ENCODE measurements around the gene DUSP2.

The DUSP2 gene

DNA sequence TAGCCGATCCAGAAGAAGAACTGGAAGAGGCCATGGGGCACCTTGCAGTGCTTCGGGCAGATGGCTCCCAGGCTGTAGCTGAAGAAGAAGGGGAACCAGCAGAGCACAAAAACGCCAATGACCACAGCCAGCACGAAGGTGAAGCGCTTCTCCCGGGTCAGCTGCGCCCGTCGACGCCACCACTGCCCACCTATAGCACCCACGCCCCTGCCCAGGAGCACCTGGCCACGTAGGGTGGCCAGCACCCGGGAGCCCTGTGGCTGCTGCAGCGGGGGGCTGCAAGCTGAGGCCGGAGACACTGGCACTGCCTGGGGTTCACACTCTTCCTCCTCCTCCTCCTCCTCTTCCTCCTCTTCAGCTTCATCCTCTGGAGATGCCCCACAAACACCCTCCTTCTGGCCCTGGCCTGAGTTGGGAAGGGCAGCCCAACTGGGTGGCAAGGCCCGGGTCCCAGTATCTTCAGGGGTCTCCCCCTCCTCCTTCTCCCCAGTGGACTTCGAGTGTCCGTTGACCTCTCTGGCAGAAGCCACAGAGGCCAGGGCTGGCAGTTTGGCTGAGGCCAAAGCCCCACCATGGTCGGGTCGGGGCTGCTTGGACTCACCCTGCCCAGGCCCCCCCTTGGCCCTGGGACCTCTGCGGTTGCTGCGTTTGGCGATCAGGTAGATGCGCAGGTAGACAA is 30.2 kb downstream of the DUSP2 start:
- no peak for DNase-seq (ENCODE audit: low read depth in 2 of 2)

DNA sequence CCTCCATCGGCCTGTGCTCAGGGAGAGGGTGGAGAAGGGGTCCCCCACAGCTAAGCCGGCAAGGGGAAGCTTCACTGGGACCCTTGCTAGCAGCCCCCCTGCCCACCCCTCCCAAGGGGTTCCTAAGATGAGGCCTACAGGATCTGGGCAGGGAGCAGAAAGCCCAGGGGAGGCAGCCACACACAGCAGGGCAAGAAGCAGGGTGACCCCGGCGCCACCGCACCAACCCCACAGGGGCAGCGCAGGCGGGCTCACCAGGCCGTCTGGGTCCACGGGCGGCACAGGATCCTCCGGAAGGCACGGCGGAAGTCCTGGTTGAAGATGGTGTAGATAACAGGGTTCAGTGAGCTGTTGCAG is 30.7 kb downstream of the DUSP2 start:
- no peak for DNase-seq (ENCODE audit: low read depth in 2 of 2)

DNA sequence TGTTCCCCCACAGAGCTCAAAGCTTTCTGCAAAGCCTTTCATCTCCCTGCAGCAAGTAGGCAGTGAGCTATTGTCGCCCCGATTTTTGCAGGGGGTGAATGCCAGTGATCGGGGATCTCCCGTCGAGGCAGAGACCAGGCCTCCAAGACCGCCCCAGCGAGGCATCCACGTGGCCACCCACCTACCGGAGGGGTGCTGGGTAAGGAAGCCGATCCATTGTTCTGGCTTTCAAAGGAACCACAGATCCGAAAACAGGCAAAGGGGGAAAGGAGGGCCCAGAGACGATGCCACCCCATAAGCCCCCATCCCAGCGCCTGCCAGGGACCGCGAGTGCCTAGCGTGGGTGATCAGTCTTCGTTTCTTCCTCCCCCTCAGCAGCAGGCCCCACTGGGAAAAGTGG is 31.3 kb downstream of the DUSP2 start:
- DNase-seq (ENCODE audit: low read depth in 2 of 2): no peak

DNA sequence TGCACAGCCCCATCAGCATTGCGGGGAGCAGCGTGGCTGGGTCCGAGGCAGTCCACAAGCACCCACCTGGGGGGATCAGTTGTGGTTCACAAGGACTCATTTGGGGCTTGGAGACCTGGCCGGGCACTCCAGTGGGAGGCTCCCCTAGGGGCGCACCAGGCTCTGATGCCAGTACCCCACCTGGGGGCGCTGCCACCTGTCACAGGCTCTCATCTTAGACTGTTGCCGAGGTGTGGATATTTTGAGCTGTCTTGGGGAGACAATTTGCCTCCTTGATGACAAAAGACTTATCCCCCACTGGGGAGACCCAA is 31.9 kb downstream of the DUSP2 start:
- no peak for DNase-seq (ENCODE audit: low read depth in 2 of 2)

DNA sequence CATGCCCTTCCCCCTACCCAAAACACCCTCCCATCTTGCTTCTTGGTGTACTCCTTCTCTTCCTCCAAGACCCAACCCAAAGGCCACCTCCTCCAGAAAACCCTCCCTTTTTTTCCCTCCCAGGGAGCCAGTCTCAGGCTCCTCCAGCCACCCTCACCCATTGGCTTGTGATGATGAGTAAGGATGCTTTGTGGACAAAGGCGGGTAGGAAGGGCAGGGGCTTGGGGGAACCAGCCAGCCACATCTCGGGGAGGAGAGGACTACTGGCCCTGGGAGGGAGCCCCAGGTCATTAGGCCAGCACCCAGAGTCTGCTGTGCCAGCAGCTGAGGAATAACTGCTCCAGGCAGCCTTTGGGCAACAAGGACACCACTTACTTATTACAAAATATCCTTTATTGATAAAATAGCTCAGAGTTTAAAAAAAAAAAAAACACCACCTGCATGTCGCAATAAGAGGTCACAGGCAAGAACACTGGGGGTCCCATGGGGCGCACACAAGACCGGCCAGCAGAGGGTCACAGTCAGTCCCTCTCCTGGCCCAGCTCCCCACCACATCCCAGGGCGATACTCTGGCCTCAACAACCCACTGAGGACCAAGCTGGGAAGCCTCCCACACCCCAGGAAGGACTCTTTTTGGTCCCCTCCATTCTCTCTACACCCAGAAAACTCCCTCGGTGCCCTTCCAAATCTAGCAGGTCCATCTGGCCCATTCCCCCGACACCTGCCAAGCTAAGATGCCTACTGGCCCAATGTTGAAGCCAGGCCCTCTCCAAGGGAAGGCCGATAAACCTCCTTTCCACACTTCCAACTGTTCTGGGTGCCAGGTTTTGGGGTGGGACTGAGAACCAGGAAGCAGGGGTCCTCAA is 32.5 kb downstream of the DUSP2 start:
- no peak for DNase-seq (ENCODE audit: low read depth in 2 of 2)

DNA sequence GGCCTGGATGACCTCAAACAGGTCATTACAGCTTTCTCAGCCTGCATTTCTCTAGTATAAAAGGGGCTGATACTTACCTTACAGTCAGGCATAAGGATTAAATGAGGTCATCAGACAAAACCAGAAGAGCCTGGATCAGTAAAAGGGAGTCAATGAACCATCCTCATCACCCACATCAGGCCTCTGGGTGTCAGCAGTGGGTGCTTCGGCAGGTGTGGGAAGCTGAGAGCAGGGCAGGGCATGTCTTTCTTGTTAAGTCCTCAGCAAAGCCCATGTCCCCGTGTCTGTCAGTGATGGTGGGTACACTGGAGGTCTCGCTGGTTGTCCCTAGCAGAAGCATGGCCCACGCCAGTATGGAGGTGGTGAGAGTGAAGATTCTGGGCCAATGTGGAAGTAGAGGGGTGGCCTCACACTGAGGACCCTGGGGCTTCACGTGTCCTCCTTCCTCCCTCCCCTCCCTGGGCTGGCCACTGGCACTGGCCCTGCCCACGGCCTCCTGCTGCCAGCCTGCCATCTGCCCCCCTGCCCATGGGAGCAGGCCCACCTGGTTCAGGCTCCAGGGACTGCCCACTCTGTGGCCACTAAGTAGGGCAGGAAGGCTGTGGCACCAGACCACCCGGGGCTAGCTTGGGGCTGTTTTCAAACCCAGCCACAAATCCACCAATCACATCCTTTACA is 33.3 kb downstream of the DUSP2 start:
- no peak for DNase-seq (ENCODE audit: low read depth in 2 of 2)

DNA sequence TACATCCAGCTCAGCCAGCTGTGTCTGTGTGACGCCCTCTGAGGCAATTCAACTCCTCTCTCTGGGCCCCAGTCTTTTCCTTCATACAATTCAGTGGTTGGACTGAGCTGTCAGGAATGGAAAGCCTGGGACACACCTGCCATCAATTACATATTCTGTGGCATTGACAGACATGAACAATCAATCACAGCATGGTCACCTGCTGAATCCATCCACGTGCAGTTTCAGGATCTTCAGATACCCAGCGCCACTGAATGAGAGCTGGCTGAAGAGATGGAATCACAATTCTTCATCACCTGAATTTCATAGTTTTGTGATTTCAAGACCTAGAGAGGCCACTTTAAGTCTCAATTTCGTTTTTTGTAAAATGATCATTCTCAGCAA is 34.0 kb downstream of the DUSP2 start:
- no peak for DNase-seq (ENCODE audit: low read depth in 2 of 2)

DNA sequence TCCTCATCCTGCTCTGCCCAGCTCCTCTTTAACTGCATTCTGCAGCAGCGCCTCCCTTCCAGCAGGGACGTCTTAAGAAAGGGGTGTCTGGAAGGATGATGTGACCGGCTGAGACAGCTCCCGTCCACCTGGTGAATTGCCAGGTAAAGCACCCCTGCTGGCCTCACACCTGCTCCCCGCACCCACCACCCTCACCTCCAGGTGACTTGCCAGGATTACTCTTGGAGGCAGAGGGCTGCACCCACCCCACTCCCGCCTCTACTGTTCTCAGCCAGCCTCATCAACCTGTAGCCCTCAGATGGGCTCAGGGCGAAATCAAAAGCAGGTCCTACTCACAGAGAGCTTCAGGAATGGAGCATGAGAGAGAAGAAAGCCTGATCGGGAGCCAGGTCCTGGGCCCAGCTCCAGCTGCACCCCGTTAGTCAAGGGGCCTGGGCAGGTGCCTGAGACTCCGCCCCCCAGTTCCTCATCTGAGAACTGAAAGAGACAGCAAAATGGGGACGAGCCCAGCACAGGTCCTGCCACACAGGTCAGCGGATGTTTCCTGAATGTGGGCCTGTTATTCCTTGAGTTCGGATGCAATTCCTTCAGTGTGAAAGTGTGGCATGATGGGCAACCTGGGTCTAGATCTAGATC is 34.5 kb downstream of the DUSP2 start:
- no peak for DNase-seq (ENCODE audit: low read depth in 2 of 2)

DNA sequence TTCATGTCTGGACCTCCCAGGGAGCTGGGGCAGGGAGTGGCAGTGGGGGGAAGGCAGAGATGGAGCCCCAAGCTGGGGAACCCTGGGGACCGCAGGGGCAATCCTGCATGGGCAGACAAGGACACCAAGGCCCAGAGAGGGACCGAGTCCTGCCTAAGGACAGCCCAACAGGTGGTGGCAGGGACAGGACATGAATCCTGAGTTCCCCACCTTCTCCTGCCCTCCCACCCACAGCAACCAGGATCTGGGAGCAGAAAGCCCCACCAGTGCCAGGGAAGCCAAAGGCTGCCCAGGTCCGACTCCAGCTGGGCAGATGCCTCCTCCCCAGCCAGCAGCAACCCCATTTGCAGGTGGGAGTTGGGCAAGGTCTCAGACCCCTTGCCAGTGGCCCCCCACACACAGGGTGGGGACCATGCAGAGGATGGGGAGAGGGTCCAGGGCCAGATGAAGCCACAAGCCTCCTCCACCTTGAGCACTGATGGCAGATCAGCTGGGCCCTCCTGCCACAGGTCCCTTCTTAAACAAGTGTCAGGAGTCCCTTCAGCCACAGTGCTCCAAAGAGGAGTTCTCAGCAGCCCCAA is 35.2 kb downstream of the DUSP2 start:
- no peak for DNase-seq (ENCODE audit: low read depth in 2 of 2)

DNA sequence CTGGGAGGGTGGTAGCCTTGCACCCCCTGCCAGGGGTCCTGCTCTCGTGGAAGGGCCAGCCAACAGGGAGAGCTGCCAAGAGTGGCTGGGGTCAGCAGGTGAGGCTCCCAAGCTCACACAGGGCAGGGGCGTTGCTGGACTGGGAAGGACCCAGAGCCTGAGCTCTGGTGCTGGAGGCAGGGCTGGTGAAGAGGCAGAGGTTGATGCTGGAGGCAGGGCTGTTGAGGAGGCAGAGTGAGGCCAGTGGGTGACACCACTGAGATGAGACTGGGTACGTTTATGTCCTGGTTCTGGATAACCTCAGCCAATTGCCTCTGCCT is 35.9 kb downstream of the DUSP2 start:
- no peak for DNase-seq (ENCODE audit: low read depth in 2 of 2)

DNA sequence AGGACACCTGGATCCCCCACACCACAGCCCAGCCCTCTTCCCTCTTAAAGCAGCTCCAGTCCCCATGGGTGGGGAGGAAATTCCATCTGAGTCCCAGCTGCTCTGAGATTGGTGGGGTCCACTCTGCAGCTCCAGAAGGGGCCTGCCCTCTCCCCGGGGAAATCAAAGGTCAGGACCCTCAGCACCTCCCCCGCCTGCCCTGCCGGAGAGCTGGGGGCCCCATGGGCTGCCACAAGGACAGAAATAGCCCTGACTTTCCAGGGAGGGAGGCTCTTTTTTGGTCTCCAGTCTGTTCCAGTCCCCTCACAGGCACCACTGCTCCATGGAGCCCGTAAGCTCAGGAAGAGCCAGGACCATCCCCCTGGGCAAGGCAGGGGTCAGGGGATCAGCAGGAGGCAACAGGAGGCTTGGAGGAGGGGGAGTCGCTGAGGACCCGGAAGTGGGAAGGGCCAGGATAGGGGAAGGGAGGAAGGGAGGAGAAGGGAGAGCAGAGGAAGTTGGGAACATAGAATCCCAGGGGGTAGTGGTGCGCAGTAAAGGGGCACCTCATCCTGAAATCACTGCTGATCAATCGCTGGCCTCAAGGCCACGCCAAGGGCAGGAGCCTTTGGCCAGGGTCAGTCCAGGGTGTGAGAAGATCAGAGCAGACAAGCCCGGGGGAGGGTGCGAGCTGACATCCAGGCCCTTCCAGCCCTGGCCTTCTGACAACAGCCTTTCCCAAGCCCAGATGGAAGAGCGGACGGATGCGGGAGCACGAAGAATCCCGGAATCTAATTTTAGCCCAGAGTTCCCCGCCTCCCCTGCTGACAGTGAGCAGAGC is 36.5 kb downstream of the DUSP2 start:
- no peak for DNase-seq (ENCODE audit: low read depth in 2 of 2)

DNA sequence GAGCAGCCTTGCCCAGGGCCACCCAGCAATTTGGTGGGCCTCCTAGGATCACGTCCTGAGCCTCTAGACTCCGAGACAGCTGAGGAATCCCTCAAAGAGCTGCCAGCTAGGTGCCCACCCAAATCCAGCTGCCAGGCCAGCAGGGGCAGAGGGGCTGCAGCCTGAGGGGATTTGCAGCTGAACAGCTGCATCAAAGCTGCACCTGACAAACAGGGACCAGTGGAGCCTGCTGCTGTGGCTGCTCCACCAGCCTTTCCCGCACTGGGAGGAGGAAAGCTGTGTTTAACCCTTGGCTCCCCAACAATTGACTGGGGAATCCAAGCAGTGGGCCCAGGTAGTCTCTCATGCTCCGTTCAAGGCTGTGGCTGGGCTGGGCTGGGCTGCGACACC is 37.1 kb downstream of the DUSP2 start:
- no peak for DNase-seq (ENCODE audit: low read depth in 2 of 2)

DNA sequence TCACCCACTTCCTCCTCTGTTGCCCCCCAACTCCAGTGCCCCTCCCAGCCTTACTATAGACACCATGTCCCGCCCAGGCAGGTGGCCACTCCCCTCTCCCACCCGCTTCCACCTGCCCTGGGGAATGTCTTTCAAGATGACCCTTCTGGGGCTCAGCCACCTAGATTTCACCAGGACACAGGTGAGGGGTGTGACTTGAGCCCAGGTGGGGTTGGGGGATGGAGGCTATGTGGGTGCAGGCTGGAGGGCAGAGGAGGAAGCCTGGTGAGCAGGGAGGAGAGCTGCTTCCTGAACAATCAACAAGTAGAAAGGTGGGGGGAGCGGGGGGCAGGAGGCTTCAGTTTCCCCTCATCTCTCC is 37.6 kb downstream of the DUSP2 start:
- DNase-seq (ENCODE audit: low read depth in 2 of 2): no peak

DNA sequence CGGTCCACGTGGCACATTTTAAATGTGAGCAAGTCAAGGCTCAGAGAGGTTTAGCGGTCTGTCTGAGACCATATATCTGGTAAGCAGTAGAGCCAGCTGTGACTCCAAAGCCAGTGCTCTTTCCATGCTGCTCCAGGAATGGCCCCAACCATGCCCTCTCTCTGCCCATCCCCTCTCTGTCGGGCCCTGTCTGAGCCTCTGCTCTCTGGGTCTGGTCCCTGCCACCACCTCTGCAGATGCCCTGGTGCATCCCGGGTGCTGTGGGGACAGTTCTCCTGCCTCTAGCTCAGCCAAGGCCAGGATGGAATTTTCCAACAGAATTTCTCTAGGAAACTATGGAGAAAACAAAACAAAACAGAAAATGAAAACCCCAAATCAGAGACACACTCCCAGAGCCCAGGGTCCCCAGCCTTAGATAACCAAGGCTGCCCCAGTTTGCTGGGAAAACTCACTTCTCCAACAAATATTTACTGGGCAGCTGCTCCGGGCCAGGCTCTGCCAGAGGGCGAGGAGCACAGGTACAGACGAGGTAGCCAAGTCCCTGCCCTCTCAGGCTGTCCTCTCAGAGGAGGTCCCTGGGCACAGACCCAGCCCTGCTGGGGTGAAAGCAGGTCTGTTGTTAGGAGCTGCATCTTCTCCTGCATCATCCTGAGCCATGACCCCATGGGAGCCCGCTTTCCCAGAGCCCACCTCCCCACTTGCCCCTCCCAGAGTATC is 38.1 kb downstream of the DUSP2 start:
- DNase-seq (ENCODE audit: low read depth in 2 of 2): no peak

DNA sequence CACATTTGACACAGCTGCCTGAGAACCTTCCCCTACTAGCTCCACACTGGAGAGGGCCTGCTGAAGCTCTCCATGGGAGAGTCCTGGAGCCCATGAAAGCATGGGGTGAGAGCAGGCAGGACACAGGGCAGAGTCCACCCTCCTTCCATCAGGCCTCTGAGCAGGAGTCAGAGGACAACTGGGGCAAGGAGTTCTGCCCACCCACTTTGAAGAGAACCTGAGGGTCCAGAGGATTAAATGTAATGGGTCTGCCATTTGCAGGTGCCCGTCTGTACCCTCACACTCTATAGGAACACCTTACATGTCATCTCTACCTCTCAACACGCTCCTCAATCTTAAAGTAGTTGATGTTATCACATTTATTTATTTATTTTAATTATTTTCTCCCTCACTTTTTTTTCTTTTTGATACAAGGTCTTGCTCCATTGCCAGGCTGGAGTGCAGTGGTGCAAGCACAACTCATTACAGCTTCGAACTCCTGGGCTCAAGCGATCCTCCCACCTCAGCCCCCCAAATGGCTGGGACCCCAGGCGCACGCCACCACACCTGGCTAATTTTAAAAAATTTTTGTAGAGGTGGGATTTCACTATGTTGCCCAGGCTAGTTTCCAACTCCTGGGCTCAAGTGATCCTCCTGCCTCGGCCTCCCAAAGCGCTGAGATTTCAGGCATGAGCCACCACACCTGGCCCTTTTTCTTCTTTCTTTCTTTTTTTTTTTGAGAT is 39.1 kb downstream of the DUSP2 start:
- no peak for DNase-seq (ENCODE audit: low read depth in 2 of 2)

DNA sequence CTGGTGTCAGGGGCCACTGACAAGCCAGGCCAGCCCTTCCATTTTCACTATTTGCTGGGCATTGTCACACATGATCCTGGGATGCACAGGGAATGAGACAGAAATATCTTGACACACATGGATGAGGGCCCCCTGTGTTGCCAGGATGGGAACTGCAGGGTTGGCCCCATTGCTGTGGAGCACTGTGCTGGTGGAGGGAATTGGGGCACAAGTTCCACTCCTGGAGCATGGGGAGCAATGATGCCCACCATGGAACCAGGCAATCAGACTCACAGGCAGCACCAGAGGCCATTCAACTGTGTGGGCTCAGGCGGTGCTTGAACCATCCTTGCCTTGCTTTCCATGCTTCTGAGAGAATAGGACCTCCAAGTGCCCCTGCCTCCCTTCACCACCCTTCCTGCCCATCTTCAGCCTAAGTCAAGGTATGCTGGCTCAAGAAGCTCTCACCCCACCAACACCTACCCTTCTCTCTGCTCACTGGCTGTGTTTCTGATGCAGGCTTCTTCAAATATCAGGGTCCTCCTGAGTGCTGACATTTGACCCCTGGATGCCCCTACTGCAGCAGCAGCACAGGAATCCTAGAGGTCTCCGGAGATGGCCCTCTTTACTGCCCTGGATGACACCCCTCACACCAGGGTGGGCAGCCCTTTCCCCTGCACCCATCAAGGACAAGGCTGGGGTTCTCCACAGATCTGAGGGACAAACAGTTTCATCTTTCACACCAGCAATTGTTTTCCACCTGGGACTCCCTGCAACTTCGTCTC is 39.9 kb downstream of the DUSP2 start:
- no peak for DNase-seq (ENCODE audit: low read depth in 2 of 2)

DNA sequence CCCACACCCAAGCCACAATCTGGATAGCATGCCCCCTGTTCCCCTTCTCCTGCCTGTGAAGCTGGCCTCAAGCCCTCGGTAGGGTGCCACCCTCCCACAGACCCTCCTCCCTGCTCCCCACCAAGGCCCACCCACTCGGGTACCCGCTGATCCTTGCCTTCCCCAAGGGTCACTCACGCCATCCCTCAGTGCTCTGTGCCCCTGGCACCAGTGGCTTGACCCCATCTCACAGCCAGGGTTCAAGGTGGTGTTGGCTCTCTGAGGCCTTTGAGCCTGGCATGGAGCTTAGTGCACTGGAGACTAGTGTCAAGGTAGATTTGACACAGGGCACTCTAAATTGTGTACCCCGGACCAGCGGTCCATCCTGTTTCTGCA is 40.8 kb downstream of the DUSP2 start:
- no peak for DNase-seq (ENCODE audit: low read depth in 2 of 2)

DNA sequence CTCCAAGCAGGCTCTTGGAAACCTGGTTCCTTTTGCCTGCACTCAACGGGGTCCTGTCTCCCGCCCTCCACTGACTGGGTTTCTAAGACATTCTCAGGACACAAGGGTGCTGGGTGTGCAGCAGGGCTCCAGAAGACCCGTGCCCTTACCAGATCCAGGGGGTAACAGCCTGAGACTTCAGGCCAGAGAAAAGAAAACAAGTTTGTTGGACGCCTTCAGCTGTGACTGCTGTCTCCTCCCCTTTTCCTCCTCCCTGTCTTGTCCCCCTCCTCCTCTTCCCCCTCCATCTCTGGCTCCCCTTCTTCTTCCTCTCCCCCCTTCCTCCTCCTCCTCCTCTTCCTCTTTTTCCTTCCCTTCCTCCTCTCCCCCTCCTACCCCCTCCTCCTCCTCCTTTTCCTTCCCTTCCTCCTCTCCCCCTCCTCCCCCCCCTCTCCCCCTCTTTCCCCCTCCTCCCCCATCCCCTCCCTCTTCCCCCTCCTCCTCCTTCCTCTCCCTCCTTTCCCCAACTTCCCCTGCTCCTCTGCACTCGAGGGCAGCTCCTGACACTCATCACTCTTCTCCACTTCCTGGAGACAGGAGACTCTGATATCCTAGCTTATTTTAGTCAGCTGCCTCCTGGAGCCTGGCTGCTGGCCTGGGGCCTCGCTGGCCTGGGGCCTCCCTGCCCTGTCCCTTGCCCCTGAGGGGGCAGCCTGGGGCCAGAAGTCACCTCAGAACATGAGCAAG is 41.3 kb downstream of the DUSP2 start:
- no peak for DNase-seq (ENCODE audit: low read depth in 2 of 2)

DNA sequence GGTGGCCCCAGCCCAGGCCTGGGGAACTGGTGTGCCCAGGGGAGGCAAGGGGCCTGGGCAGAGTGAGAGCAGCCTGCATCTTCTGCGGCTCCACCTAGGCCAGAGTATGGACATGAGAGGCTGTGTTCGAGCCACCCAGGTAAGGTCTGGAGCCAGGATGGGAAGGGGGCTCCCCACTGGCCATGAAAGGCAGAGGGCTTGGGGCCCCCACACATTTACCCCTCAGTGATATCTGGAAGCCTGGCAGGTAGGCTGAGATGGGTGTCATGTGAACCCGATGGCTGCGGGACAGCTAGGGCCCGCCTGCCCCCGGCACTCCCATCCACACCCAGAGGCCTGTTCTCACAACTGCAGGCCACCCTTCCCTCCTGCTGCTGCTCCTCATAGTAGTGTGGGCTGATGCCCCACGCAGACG is 42.0 kb downstream of the DUSP2 start:
- no peak for DNase-seq (ENCODE audit: low read depth in 2 of 2)

Data from stimulated activated CD4-positive, alpha-beta T cell treated with anti-CD3 and anti-CD28 coated beads, Interleukin-15, amount 100 ng/mL, for 48 hours (primary cell).